Epithelial cell of proximal tubule (primary cell): Measurements from ENCODE around the gene TNNC2. TPM values are rescaled to one million over a fixed set of nuclear protein-coding genes. Genes with fewer than 3 reads are reported as not detected.

ENCODE experiments used
- DNase-seq: peaks from one replicate; pipeline ENCODE4 v3.0.0-alpha.2; 2011; ENCODE audit warnings: low read depth
- H3K4me3 ChIP-seq: 2 replicates; pipeline ENCODE4 v1.5.1; 2011; ENCODE audit warnings: low read depth, mild to moderate bottlenecking, low read length
- total RNA-seq: library from RNA; depleted of rRNA; stranded (reverse); fragments of >200 nt; gene quantifications from 2 replicates; pipeline ENCODE4 v1.2.3, GENCODE V29; 2015
- TF ChIP-seq, protein P1 (sequence below): conservative IDR thresholded peaks from 2 replicates; pipeline ENCODE4 v1.5.1; 2012; ENCODE audit warnings: low read depth, mild to moderate bottlenecking, low read length

The TNNC2 gene
- total RNA-seq, 1 donor from 2014 or later: not detected

DNA sequence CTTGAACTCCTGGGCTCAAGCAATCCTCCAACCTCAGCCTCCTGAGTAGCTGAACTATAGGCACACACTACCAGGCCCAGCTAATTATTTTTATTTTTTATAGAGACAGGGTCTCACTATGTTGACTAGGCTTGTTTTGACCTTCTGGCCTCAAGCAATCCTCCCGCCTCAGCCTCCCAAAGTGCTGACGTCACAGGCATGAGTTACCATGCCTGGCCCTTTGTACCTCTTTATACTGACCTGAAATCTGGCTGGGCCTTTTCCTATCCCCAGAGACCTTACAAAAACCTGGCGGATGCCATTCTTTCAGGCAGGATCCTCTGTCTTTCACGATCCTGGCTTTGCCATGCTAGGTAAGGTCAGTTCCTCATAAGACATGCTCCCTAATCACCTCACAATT, 47.0 kb downstream of the TNNC2 start:
- H3K4me3 ChIP-seq: no peak overlapping the region
- TF ChIP-seq, protein P1, sequence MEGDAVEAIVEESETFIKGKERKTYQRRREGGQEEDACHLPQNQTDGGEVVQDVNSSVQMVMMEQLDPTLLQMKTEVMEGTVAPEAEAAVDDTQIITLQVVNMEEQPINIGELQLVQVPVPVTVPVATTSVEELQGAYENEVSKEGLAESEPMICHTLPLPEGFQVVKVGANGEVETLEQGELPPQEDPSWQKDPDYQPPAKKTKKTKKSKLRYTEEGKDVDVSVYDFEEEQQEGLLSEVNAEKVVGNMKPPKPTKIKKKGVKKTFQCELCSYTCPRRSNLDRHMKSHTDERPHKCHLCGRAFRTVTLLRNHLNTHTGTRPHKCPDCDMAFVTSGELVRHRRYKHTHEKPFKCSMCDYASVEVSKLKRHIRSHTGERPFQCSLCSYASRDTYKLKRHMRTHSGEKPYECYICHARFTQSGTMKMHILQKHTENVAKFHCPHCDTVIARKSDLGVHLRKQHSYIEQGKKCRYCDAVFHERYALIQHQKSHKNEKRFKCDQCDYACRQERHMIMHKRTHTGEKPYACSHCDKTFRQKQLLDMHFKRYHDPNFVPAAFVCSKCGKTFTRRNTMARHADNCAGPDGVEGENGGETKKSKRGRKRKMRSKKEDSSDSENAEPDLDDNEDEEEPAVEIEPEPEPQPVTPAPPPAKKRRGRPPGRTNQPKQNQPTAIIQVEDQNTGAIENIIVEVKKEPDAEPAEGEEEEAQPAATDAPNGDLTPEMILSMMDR: no peak
- DNase-seq: no peak

DNA sequence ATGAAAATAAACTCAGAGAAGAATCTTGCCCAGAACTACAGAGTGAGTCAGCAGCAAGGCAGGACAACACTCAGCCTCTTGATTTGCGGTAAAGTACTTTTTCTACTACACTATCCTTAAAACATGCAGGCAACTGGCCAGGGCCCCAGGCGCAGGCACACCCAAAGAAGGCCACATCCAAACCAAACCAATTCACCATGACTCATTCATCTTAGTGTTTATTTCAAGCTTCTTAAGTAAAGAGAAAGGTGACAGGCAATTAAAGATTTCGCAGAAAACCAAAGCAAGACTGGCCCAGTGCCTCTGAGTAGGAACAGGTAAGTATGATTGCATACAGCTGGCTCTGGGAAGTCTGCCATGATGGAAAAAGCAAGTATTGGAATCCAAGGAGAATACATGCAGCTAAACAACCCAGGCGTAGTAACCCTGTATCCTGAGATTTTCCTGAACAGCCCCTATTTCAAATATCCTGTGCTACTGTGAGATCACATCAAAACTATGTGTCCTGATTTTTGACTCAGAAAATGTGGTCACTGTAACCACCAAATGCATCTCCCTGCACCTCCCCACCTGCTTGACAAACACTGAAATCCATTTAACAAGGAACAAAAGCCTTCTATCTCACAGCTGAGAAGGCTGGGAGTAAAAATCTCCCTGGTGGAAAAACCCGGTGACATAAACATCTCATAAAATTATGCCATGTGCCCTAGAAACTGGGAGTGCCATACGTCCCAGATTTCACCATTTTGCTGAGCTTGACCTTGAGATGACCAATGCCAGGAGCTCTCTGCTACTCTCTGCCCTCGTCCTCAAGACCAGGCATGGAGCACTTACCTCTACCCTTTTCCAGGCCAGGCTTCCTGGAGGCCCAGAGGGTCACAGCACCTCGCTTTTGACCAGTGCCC, 47.8 kb downstream of the TNNC2 start:
- H3K4me3 ChIP-seq: no peak overlapping the region
- DNase-seq: peak; percentile 92
- TF ChIP-seq, protein P1: no peak

DNA sequence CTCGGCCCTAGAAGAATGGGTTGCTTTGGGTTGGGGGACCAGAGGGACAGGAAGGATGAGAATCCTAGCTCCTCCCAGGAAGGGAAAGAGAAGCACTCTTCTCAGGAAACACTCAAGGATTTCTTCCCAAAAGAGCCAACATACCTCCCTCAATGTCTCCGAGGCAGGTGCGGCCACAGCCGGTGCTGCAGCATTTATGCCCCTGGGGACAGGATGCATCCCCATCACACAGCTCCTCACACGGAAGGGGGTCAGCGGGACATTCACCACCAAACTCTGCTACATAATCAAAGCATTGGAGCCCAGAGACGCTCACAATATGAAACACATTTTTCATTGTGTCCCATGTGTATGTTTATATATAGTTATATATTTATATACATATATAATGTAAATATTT, 50.2 kb downstream of the TNNC2 start:
- no peak overlapping the region for H3K4me3 ChIP-seq
- TF ChIP-seq, protein P1: no peak
- no peak for DNase-seq

DNA sequence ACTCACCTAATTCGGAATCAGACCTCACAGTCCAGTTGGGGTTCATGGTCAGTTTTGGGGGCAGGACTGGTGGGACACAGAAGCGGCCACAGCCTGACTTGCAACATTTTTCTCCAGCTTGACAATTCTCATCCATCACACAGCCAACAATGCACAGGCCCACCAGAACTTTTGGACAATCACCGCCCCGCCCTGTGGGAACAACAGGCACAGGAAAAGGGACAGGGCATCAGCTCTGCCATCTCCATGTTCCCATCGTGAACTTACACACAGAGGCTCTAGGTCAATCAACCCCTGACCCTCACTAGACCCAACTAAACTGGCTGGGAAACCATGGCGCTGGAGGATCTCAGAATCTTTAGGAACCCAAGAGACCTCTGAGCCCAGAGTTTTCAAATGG, 51.7 kb downstream of the TNNC2 start:
- no peak for DNase-seq
- TF ChIP-seq, protein P1: no peak
- no peak overlapping the region for H3K4me3 ChIP-seq

DNA sequence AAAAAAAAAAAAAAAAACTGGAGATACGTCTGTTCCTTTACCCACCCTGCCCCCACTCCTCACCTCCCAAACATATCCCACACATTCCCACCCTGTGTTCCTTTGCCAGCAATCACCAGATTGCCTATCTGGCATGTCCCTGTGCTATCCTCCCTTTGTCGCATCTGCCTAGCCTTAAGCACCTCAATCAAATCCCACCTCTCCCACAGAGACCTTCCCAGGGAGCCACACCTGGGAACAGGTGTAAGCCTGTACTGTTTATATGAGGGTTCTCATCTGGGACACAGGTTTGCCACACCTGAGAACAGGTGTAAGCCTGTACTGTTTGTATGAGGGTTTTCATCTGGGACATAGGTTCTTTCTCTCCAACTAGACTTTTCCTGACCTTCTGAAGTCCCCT, 52.2 kb downstream of the TNNC2 start:
- DNase-seq: no peak
- H3K4me3 ChIP-seq: no peak overlapping the region
- TF ChIP-seq, protein P1: no peak

Other genes with a start within 250 kb of the TNNC2 start
- gene WFDC8, start 248.0 kb downstream of the TNNC2 start, total RNA-seq: not detected in 2 replicates
- not detected in 2 replicates for gene WFDC10A, start 197.6 kb downstream of the TNNC2 start, total RNA-seq
- gene WFDC9, start 196.0 kb downstream of the TNNC2 start, total RNA-seq: not detected in 2 replicates
- gene WFDC11, start 157.1 kb downstream of the TNNC2 start, total RNA-seq: not detected in 2 replicates
- not detected in 2 replicates for gene WFDC13, start 125.3 kb downstream of the TNNC2 start, total RNA-seq
- gene WFDC10B, start 122.3 kb downstream of the TNNC2 start, total RNA-seq: not detected in 2 replicates
- gene SPINT4, start 105.0 kb downstream of the TNNC2 start, total RNA-seq: not detected in 2 replicates
- 0.43 and 0.69 TPM in 2 replicates for gene WFDC3, start 35.4 kb downstream of the TNNC2 start, total RNA-seq
- gene DNTTIP1, start 35.4 kb downstream of the TNNC2 start, total RNA-seq: 23.1 and 34.7 TPM in 2 replicates
- gene UBE2C, start 14.7 kb downstream of the TNNC2 start, total RNA-seq: 345 and 447 TPM in 2 replicates
- gene SNX21, start 6.5 kb upstream of the TNNC2 start, total RNA-seq: 20.1 and 29.0 TPM in 2 replicates
- gene ACOT8, start 30.1 kb upstream of the TNNC2 start, total RNA-seq: 29.1 and 33.0 TPM in 2 replicates
- gene ZSWIM3, start 30.3 kb upstream of the TNNC2 start, total RNA-seq: 1.2 and 3.0 TPM in 2 replicates
- gene ZSWIM1, start 53.9 kb upstream of the TNNC2 start, total RNA-seq: 7.3 and 14.2 TPM in 2 replicates
- 0.87 TPM in 1 of 2 replicates, not detected in the other for gene SPATA25, start 60.3 kb upstream of the TNNC2 start, total RNA-seq
- 3.2 and 6.9 TPM in 2 replicates for gene NEURL2, start 63.9 kb upstream of the TNNC2 start, total RNA-seq
- gene CTSA, start 64.0 kb upstream of the TNNC2 start, total RNA-seq: 42.7 and 62.5 TPM in 2 replicates
- 20.9 and 38.5 TPM in 2 replicates for gene PLTP, start 84.8 kb upstream of the TNNC2 start, total RNA-seq
- gene PCIF1, start 107.4 kb upstream of the TNNC2 start, total RNA-seq: 17.9 and 18.3 TPM in 2 replicates
- gene ZNF335, start 144.9 kb upstream of the TNNC2 start, total RNA-seq: 14.9 and 16.0 TPM in 2 replicates
- 0.80 and 1.4 TPM in 2 replicates for gene MMP9, start 181.6 kb upstream of the TNNC2 start, total RNA-seq
- not detected in 2 replicates for gene SLC12A5, start 201.9 kb upstream of the TNNC2 start, total RNA-seq